Lung (tissue), 12 donors: ENCODE results near the gene KIF4B. TPM values are rescaled to one million over a fixed set of nuclear protein-coding genes. Genes with fewer than 3 reads are reported as not detected.
"Not testable (repeated sequence)": the region's sequence is repeated elsewhere in the genome, so short reads cannot be mapped to it uniquely, and the experiment has no call there.

ENCODE experiments used
- ATAC-seq: fragments of 200-7000 bp; cut with Tn5 transposase; one replicate; pipeline ENCODE4 v1.9.1; 2020; ENCODE audit warnings: moderate number of reproducible peaks; ENCODE audit not compliant: insufficient read depth, low FRiP score
- DNase-seq, 3 donors: peaks; one replicate each; pipeline ENCODE4 v3.0.0-alpha.2; 2013 to 2017
- H3K27ac ChIP-seq, 2 donors: one replicate each; pipeline ENCODE4 v1.5.1; 2013; ENCODE audit warnings: mild to moderate bottlenecking in 2 of 2, moderate library complexity in 2 of 2, control low read depth in 1 of 2, inconsistent platforms in 1 of 2, low read depth in 1 of 2, low read length in 1 of 2
- H3K27me3 ChIP-seq, 3 donors: one replicate each; pipeline ENCODE4 v1.5.1; 2013; ENCODE audit warnings: low read length in 2 of 3; ENCODE audit not compliant: control insufficient read depth in 3 of 3, insufficient read depth in 3 of 3
- H3K36me3 ChIP-seq, 4 donors: one replicate each; pipeline ENCODE4 v1.5.1; 2013; ENCODE audit warnings: low read length in 4 of 4, mild to moderate bottlenecking in 1 of 4, moderate library complexity in 1 of 4; ENCODE audit not compliant: control insufficient read depth in 4 of 4, insufficient read depth in 4 of 4
- H3K4me1 ChIP-seq, 5 donors: one replicate each; pipeline ENCODE4 v1.5.1; 2013; ENCODE audit warnings: low read length in 5 of 5, mild to moderate bottlenecking in 2 of 5, moderate library complexity in 1 of 5; ENCODE audit not compliant: control insufficient read depth in 5 of 5, insufficient read depth in 5 of 5
- H3K4me3 ChIP-seq: one replicate; pipeline ENCODE4 v1.5.1; 2013; ENCODE audit warnings: mild to moderate bottlenecking, control low read depth, moderate library complexity
- H3K9ac ChIP-seq, 2 donors: one replicate each; pipeline ENCODE4 v1.5.1; 2013; ENCODE audit warnings: low read length in 2 of 2, control low read depth in 1 of 2; ENCODE audit not compliant: insufficient read depth in 1 of 2
- H3K9me3 ChIP-seq, 4 donors: one replicate each; pipeline ENCODE4 v1.5.1; 2013; ENCODE audit warnings: low read length in 3 of 4, mild to moderate bottlenecking in 1 of 4, moderate library complexity in 1 of 4; ENCODE audit not compliant: control insufficient read depth in 4 of 4, insufficient read depth in 3 of 4
- CTCF ChIP-seq: IDR thresholded peaks from 2 replicates; pipeline ENCODE4 v1.5.1; 2012; ENCODE audit warnings: mild to moderate bottlenecking; ENCODE audit errors: control extremely low read depth, extremely low read depth
- WGBS, 2 donors: extraction: QIAGEN DNeasy Blood & Tissue Kit; methylation state at CpG; one replicate each; pipeline ENCODE4 v1.1.7; 2013; 5-methylcytosine and 5-hydroxymethylcytosine counted together
- polyA plus RNA-seq, 2 donors: library from polyadenylated mRNA; stranded (reverse); fragments of 200-250 nt; gene quantifications; one replicate each; pipeline ENCODE4 v1.2.1, GENCODE V29; 2013
- total RNA-seq, 2 donors: library from RNA; depleted of rRNA in 1 of 2; stranded (reverse); fragments of >200 nt in 1 of 2; gene quantifications; one replicate each; pipeline ENCODE4 v1.2.1, GENCODE V29; 2014 to 2021
- donor health status: control.
- donor health status: control.
- donor health status: Bipolar disorder and iron deficiency.
- donor health status: healthy.
- donor health status: DM: yes; HTN: yes; CAD: no.

The KIF4B gene
- total and polyA plus RNA-seq, 4 donors: 0.01 to 0.02 TPM; not detected in 2

- WGBS, 2 donors: 75 to 82% methylated on average over 4 of the region's 4 CpGs
- H3K27me3 ChIP-seq: no peaks in the 10 kb centered on the region
- H3K36me3 ChIP-seq: no peaks in the 10 kb centered on the region
- DNase-seq (no peak), ATAC-seq (no peak)
- H3K27ac ChIP-seq: no peak overlapping the region
- no peak for TF ChIP-seq CTCF
- no peaks in the 10 kb centered on the region for H3K4me1 ChIP-seq
- H3K9me3 ChIP-seq: no peaks in the 10 kb centered on the region
- no peak overlapping the region for H3K4me3 ChIP-seq
- H3K9ac ChIP-seq: no peak overlapping the region
Observed at GRCh38 chr5:154995679-154996078, 17.9 kb upstream of the KIF4B start.

- Histone ChIP-seq H3K9ac (no peak overlapping the region), H3K4me1 (no peaks in the 10 kb centered on the region), H3K9me3 (no peaks in the 10 kb centered on the region), H3K36me3 (no peaks in the 10 kb centered on the region), H3K27ac (no peak overlapping the region), H3K4me3 (no peak overlapping the region), H3K27me3 (no peaks in the 10 kb centered on the region)
- WGBS, 2 donors: 21 to 41% methylated on average over 5 of the region's 5 CpGs
- ATAC-seq (no peak), DNase-seq (no peak)
- TF ChIP-seq CTCF: no peak
Observed at GRCh38 chr5:154997746-154998145, 15.8 kb upstream of the KIF4B start.

- Histone ChIP-seq H3K9ac (no peak overlapping the region), H3K9me3 (no peaks in the 10 kb centered on the region), H3K36me3 (no peaks in the 10 kb centered on the region), H3K4me3 (no peak overlapping the region), H3K27me3 (no peaks in the 10 kb centered on the region), H3K27ac (no peak overlapping the region), H3K4me1 (peaks cover 0 to 1% (median 0%) of the 10 kb centered on the region in 5 donors)
- no peak for DNase-seq
- ATAC-seq: no peak
- no peak for TF ChIP-seq CTCF
- 83 to 90% methylated on average over 5 of the region's 5 CpGs for WGBS, 2 donors
Observed at GRCh38 chr5:154999865-155000264, 13.7 kb upstream of the KIF4B start.

GRCh38 chr5:155001523-155001922 lies 12.0 kb upstream of the KIF4B start:
- DNase-seq (no peak), ATAC-seq (no peak)
- Histone ChIP-seq H3K27ac (no peak overlapping the region), H3K36me3 (no peaks in the 10 kb centered on the region), H3K4me3 (no peak overlapping the region), H3K4me1 (peaks cover 0 to 1% (median 0%) of the 10 kb centered on the region in 5 donors), H3K9me3 (no peaks in the 10 kb centered on the region), H3K27me3 (no peaks in the 10 kb centered on the region), H3K9ac (no peak overlapping the region)
- 93 to 96% methylated on average over 4 of the region's 4 CpGs for WGBS, 2 donors
- no peak for TF ChIP-seq CTCF

GRCh38 chr5:155002722-155003121 lies 10.8 kb upstream of the KIF4B start:
- not testable (repeated sequence) for H3K9me3 ChIP-seq, ATAC-seq, H3K4me1 ChIP-seq, H3K4me3 ChIP-seq, H3K36me3 ChIP-seq, H3K27ac ChIP-seq, H3K27me3 ChIP-seq, DNase-seq, H3K9ac ChIP-seq
- WGBS, 2 donors: 91 to 94% methylated on average over 4 of the region's 4 CpGs
